ENCODE measurements around the gene GNRH2.
A peak's percentile ranks its signal among the peaks of the same experiment; 100 is the strongest.
"Not testable (repeated sequence)": the region's sequence is repeated elsewhere in the genome, so short reads cannot be mapped to it uniquely, and the experiment has no call there.

GNRH2 gene

DNA sequence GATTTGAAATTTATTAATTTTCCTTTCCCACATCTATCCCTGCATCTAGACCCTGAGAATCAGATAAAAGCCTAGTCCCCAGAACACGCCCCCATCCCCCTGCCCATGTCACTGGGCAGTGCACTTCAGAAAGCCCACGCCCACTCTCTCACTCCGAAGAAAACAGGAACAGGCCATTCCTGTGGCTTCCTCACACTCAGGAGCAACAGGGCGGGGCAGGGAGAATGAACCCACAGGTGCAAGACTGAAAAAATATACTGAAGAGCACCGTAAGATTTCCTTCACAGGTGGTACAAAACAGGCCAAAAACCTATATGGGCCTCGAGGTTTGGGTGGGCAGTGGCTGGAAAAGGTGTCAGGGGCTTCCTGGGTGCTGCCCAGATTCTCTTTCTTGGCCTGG, 31.4 kb downstream of the GNRH2 start:
- H3K4me1 Mint-ChIP-seq (ENCODE audit: low read depth): peaks cover 28% of the 10 kb centered on the region
- no peaks in the 10 kb centered on the region for H3K36me3 Mint-ChIP-seq (ENCODE audit: low read depth)
- DNase-seq: no peak
- no peak overlapping the region for H3K4me3 Mint-ChIP-seq
- peaks cover 4% of the 10 kb centered on the region for H3K27me3 Mint-ChIP-seq
- no peak overlapping the region for H3K27ac Mint-ChIP-seq
- H3K9me3 Mint-ChIP-seq: no peaks in the 10 kb centered on the region

DNA sequence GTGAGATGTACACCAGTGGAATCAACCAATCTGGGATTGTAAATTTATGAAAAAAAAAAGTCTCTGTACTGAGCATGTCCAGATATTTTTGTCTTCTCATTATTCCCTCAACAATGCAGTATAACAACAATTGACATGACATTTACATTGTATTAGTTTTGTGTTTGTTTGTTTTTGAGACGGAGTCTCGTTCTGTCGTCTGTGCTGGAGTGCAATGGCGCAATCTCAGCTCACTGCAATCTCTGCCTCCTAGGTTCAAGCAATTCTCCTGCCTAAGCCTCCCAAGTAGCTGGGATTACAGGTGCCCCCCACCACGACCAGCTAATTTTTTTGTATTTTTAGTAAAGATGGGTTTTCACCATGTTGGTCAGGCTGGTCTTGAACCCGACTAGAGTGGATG, 31.9 kb downstream of the GNRH2 start:
- not testable (repeated sequence) for DNase-seq; H3K27ac Mint-ChIP-seq; H3K4me3 Mint-ChIP-seq; H3K9me3 Mint-ChIP-seq; H3K36me3 Mint-ChIP-seq (ENCODE audit: low read depth); H3K27me3 Mint-ChIP-seq
- peaks cover 28% of the 10 kb centered on the region for H3K4me1 Mint-ChIP-seq (ENCODE audit: low read depth)

DNA sequence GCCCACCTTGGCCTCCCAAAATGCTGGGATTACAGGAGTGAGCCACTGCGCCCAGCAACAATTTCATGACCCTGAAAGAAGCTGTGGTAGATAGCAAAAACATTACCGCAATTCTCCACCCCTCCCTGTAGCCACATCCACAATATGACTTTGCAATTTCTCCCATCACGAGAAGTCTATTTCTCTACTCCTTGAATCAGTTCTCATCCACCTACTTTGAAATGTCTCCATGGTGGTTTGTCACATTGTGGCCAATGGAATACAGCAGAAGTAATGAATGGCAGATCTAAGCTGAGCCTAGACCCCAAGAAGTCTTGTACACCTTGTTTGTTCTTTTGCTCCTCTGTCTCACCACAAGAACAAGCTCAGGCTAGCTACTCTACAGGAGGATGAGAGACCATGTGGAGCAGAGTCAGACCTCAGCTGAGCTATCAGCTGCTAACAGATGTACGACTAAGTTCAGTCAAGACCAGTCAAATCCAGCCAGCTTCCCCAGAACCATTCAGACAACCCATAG, 34.3 kb downstream of the GNRH2 start:
- Mint-ChIP-seq H3K27ac (peak overlapping the region; percentile 63), H3K27me3 (peaks cover 29% of the 10 kb centered on the region), H3K4me3 (no peak overlapping the region)

DNA sequence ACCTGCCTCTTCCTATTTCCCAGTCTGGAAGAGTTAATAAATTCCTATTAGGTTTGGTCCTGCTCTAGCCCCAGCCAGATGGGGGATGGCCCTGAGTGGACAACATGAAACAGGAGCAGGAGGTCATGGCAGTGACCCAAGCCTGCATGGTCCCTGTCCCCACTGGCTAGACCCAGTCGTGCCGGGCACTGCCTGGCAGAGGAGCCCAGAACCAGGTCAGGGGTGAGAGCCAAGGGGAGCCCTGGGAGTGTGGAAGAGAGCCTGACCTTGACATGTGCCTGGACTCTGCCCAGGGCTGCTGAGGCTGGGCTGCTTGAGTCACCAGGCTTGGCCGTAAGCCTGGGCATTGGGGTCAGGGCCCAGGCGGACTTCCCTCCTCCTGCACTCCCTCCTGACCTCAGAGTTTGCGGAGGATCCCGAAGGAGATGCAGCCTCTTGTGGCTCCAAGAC, 37.5 kb downstream of the GNRH2 start:
- DNase-seq: no peak

More for the DNA sequence above, 34.3 kb downstream of the GNRH2 start:
- DNase-seq: no peak
- Mint-ChIP-seq H3K9me3 (no peaks in the 10 kb centered on the region), H3K4me1 (ENCODE audit: low read depth) (peaks cover 17% of the 10 kb centered on the region), H3K36me3 (ENCODE audit: low read depth) (no peaks in the 10 kb centered on the region)

DNA sequence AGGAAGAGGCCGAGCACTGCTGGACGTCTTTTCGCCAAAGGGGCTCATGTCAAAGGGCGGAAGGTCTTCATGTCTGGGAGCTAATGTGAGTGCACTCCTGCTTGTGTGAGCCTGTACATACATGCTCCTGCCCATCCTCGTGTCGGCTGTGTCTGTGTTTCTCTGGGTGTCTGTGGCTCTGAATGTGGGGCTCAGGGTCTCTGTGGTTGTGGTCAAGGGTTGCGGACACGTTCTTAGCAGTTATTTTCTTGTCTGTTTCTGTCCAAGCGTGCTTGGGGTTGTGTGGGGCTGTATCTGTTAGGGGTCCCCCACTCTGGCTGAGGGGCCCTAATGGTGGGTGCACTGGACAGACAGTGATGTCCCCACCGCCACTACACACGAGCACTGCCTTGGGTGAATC, 38.2 kb downstream of the GNRH2 start:
- Mint-ChIP-seq H3K9me3 (no peaks in the 10 kb centered on the region), H3K27ac (no peak overlapping the region), H3K4me1 (ENCODE audit: low read depth) (peaks cover 20% of the 10 kb centered on the region), H3K4me3 (no peak overlapping the region), H3K27me3 (peaks cover 49% of the 10 kb centered on the region), H3K36me3 (ENCODE audit: low read depth) (no peaks in the 10 kb centered on the region)
- no peak for DNase-seq

More for the DNA sequence above, 37.5 kb downstream of the GNRH2 start:
- no peaks in the 10 kb centered on the region for H3K36me3 Mint-ChIP-seq (ENCODE audit: low read depth)
- no peaks in the 10 kb centered on the region for H3K9me3 Mint-ChIP-seq
- peaks cover 20% of the 10 kb centered on the region for H3K4me1 Mint-ChIP-seq (ENCODE audit: low read depth)
- no peak overlapping the region for H3K27ac Mint-ChIP-seq
- H3K27me3 Mint-ChIP-seq: peaks cover 49% of the 10 kb centered on the region
- no peak overlapping the region for H3K4me3 Mint-ChIP-seq

DNA sequence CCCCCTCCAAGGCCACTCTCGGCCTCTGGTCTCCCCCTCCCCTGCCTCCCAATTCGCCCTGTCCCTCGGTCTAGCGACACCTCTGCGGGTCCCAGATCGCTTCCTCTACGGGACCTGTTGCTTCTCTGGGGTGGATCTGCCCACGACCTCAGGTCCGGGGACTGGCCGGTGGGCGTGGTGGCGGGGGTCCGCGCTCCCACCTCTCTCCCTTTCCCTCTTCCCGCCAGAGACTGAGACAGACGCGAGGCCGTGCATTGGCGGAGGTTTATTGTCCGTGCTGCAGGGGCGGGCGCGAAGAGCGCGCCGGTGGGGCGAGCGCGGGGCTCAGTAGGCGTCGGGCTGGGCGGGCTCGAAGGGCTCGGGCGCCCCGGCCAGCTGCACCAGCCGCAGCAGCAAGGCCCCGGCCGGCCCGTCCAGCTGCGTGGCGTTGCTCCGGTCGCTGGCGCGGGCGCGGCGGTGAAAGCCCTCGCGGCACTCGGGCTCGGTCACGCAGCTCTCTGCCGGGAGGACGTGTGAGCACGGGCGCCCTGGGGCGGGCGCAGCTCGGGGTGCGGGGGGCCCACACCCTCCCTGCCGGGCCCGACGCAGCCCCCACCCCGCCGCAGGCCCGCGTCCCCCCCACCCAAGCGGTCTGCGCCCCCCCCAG, 39.0 kb downstream of the GNRH2 start:
- Mint-ChIP-seq H3K4me1 (ENCODE audit: low read depth) (peaks cover 15% of the 10 kb centered on the region), H3K36me3 (ENCODE audit: low read depth) (no peaks in the 10 kb centered on the region), H3K4me3 (peak overlapping the region; percentile 59), H3K27me3 (peaks cover 49% of the 10 kb centered on the region), H3K27ac (no peak overlapping the region), H3K9me3 (no peaks in the 10 kb centered on the region)
- DNase-seq: peak; percentile 47

DNA sequence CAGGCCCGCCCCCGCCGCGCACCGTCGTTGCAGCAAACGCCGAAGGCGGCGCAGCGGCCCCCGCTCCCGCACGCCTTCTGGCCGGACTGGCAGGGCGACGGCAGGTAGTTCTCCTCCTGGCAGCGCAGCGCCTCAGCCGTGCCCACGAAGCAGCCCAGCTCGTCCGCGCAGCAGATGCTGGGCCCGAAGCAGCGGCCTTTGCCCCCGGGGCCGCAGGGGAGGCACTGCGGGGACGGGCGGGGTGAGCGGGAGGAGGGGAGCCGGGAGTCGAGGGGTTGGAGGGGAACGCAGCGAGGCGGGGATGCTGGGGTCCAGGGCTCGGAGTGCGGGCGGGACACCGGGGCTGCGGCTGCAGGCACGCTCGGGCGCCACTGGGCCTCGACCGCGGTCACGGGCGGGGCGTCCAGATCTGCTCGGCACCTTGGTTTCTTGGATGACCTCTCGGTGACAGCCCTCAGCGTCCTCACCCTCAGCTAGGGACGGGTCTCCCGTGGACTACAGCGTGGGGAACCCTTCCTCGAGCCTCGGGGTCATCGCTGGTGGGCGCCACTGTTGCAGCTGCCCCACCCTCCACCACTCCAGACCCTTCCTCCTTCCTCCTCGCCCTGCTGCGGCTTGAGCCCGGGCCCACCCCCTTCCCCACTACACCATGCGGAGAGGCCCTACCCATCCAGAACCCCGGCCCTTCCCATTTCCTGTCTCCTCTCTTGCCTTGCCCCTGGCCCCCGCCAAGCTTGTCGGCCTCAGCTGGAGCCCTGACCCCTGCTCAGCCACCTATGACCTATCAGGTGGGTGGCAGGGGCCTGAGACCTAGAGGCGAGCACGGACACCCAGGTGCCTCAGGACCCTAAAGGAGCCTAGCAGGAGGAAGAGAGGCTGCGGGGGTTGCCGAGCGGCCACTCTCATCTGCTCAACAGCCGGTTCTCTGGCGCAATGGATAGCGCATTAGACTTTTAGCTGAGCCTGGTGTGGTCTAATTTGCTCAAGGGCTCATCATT, 39.8 kb downstream of the GNRH2 start:
- peaks cover 9% of the 10 kb centered on the region for H3K4me1 Mint-ChIP-seq (ENCODE audit: low read depth)
- H3K27me3 Mint-ChIP-seq: peaks cover 45% of the 10 kb centered on the region
- no peak for DNase-seq
- no peaks in the 10 kb centered on the region for H3K9me3 Mint-ChIP-seq
- H3K4me3 Mint-ChIP-seq: peak overlapping the region; percentile 41
- no peak overlapping the region for H3K27ac Mint-ChIP-seq
- H3K36me3 Mint-ChIP-seq (ENCODE audit: low read depth): no peaks in the 10 kb centered on the region

DNA sequence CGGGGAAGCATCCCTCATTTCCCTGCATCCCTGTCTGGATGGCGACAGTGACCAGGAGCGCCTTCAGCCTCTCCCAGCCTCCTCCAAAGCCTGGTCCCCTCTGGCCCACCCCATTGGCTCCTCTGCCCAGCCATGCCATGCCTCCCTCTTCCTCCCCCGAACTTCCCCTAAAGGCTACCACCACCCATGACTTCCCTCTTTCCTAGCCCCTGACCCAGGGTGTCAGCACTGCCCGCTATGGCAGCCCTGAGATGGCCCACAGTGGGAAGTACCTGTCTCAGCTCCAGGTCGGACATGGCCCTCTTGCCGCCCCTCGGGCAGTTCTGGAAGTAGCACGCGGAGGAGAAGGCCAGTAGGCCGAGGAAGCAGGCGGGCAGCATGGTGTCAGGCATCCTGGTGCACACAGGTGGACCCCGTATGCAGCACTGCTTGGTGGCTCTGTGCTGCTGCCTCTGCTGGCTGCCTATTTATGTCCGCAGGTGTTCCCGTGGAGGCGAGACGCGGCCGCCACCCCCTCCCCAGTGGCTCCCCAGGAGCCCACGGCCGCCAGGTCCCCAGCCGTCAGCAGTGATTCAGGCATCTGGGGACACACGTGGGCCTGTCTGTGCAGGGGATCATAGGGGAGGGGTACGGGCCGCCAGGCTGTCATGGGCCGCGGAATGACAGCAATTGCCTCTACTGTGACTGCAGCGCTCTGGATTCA, 41.0 kb downstream of the GNRH2 start, which contains the start of gene AVP:
AVP (minus strand) TSS at position 442 of the 703 bp plus-strand sequence; CDS start at position 392, 50 bp downstream.
- no peak within 1 kb of the TSS for H3K27ac Mint-ChIP-seq
- peak within 1 kb of the TSS; percentile 41 for H3K4me3 Mint-ChIP-seq
- H3K9me3 Mint-ChIP-seq: no peaks in the 10 kb centered on the region
- H3K4me1 Mint-ChIP-seq (ENCODE audit: low read depth): peaks cover 9% of the 10 kb centered on the region
- no peak for DNase-seq
- H3K27me3 Mint-ChIP-seq: peaks cover 45% of the 10 kb centered on the region
- H3K36me3 Mint-ChIP-seq (ENCODE audit: low read depth): no peaks in the 10 kb centered on the region

DNA sequence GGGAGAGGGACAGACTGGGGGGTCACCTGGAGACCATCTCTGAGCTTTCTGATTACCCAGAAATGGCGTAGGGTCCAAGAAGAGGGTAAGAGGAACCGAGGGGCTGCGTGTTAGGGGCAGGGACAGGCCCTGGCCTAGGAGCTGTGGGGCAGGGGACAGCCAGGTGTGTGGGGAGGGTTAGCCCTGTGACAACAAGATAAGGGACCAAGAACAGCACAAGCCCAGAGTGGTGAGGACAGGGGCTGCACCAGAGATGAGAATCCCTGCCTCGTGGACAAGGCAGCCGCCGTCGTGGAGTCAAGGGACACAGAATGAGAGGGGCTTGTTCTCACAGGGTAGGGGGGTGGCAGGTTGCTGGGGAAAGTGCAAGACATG, 41.6 kb downstream of the GNRH2 start:
- H3K9me3 Mint-ChIP-seq: no peaks in the 10 kb centered on the region
- no peak overlapping the region for H3K27ac Mint-ChIP-seq
- H3K27me3 Mint-ChIP-seq: peaks cover 43% of the 10 kb centered on the region
- no peak for DNase-seq
- peaks cover 9% of the 10 kb centered on the region for H3K4me1 Mint-ChIP-seq (ENCODE audit: low read depth)
- no peaks in the 10 kb centered on the region for H3K36me3 Mint-ChIP-seq (ENCODE audit: low read depth)
- H3K4me3 Mint-ChIP-seq: no peak overlapping the region

DNA sequence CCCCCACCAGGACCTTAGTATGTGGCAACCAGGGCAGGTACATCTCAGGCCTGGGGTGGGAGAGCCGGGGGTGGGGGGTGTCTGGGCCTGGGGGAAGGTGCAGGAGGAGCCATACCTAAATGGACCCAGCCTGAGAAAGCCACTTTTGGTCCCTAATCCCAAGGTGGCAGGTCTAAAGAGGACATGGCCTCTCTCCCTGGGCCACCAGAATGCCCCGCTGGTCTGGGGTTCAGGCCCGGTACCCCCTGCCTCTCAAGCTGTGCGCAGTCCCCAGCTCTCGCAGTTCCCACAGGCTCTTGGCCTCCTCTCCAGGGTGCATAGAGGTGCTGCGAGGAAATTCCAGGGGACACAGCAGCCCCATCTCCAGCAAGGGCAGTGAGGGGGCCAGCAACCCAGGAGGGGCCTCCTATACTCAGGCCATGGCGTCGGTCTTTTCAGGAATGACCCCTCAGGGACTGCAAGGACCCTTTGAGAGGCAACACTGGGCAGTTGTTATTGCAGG, 42.2 kb downstream of the GNRH2 start:
- Mint-ChIP-seq H3K36me3 (ENCODE audit: low read depth) (no peaks in the 10 kb centered on the region), H3K9me3 (no peaks in the 10 kb centered on the region), H3K4me1 (ENCODE audit: low read depth) (peaks cover 13% of the 10 kb centered on the region), H3K4me3 (no peak overlapping the region), H3K27ac (no peak overlapping the region), H3K27me3 (peaks cover 37% of the 10 kb centered on the region)
- no peak for DNase-seq

DNA sequence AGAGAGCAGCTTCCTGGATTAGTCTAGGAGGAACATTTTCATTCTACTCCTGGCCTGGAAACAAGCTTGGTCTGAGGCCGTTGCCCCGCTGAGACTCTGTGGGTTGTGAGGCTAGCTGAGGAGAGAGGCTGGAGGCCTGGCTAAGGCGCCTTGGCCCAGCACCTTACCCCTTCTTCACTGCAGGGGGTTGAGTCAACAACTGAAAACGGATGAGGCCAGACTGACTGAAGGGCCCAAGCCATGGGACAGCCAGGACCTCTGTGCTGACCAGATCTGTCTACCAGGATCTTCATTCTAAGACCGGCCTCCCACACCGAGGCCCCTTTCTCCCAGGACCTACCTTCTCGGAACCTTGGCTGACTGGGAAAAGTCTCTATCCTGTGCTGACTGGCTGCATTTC, 44.6 kb downstream of the GNRH2 start:
- H3K4me1 Mint-ChIP-seq (ENCODE audit: low read depth): peaks cover 17% of the 10 kb centered on the region
- H3K36me3 Mint-ChIP-seq (ENCODE audit: low read depth): no peaks in the 10 kb centered on the region
- H3K27ac Mint-ChIP-seq: no peak overlapping the region
- no peak for DNase-seq
- H3K27me3 Mint-ChIP-seq: peaks cover 31% of the 10 kb centered on the region
- no peak overlapping the region for H3K4me3 Mint-ChIP-seq
- H3K9me3 Mint-ChIP-seq: no peaks in the 10 kb centered on the region

DNA sequence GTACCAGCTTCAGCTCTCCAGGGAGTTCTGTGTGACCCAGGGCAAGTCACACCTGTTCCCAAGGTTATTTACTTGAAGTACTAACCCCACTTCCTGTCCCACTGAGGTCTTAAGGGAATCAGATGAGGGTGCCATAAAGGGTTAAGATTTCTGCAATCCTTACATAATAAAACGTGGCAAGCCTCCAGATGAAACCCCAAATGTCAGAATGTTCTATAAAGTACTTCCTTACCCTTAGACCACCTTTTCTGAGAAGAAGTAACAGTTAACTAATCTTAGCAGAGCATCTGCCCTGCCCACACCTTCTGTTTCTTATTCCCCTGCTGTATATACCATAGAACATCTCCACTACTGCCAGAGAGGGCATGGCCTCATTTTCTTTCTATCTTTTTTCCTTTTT, 47.1 kb downstream of the GNRH2 start:
- no peak for DNase-seq
- Mint-ChIP-seq H3K4me1 (ENCODE audit: low read depth) (peaks cover 23% of the 10 kb centered on the region), H3K27me3 (peaks cover 12% of the 10 kb centered on the region), H3K9me3 (no peaks in the 10 kb centered on the region), H3K4me3 (no peak overlapping the region), H3K27ac (no peak overlapping the region), H3K36me3 (ENCODE audit: low read depth) (no peaks in the 10 kb centered on the region)

DNA sequence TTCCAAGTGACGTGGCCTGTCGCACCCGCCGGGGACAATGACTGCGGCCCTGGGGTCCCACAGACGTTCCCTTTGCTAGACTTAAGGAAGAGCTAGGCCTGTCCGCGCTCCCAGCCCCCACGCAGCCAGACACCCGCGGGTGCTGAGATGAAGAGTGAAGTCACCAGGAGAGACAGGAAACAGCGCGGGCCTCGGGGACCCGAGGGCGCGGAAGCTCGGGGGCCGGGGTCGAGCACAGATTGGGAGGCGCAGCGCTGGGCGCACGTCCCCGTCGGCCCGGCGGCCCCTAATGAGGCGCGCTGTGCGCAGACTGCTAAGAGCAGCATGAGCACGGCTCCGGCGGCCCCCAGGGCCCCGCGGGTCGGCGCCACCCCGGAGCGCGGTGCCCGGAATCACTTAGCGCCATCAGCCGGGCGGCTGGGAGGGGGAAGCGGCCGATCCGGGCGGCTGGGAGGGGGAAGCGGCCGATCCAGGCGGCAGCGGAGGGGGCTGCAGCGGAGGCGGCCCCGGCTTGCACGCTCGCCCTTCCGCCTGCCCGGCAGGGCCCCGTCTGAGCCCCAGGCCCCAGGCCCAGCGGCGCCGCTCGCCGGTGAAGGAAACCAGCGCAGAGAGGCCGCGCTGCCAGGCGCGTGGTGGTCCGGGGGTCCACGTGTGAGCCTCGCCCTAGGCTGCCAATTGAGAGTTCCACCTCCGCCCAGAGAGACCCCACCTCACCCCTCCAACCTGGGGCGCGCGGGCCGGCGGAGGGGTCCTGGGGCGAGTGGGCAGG, 49.4 kb downstream of the GNRH2 start:
- Mint-ChIP-seq H3K9me3 (no peaks in the 10 kb centered on the region), H3K27me3 (peaks cover 12% of the 10 kb centered on the region), H3K36me3 (ENCODE audit: low read depth) (no peaks in the 10 kb centered on the region)

More for the DNA sequence above, 49.4 kb downstream of the GNRH2 start:
- peaks cover 23% of the 10 kb centered on the region for H3K4me1 Mint-ChIP-seq (ENCODE audit: low read depth)
- peak overlapping the region; percentile 71 for H3K4me3 Mint-ChIP-seq
- DNase-seq: peak; percentile 74
- peak overlapping the region; percentile 90 for H3K27ac Mint-ChIP-seq

Data from activated T-cell treated with anti-CD3 and anti-CD28 coated beads, Interleukin-2, amount 50 U/mL, for 24 hours (primary cell).